Posterior vena cava (tissue), 2 donors: Measurements from ENCODE around the gene ACTBL2. TPM values are rescaled to one million over a fixed set of nuclear protein-coding genes. Genes with fewer than 3 reads are reported as not detected.

Source experiments
- DNase-seq: peaks from one replicate; pipeline ENCODE4 v3.0.0-alpha.2; 2020; ENCODE audit warnings: low spot score
- intact Hi-C, 2 donors: fragments of 100-400 bp; cut with DNase I; formaldehyde crosslinking; loops; one replicate each; pipeline versions ENCODE4 v1.14.1 to v1.14.2; 2022 to 2023
- total RNA-seq, 2 donors: library from RNA; stranded (reverse); fragmentation: NEBNext Ultra II Directional; extraction: Animal tissue kit (Norgen Biotek cat#: 25700); gene quantifications; one replicate each; pipeline ENCODE4 v1.2.1, GENCODE V29; 2021
- donor health status: DM: yes; HTN: yes; CAD: no.
- donor health status: DM: yes; HTN: yes; CAD: no.

Gene ACTBL2
- total RNA-seq, 2 donors from 2014 or later = not detected

DNA sequence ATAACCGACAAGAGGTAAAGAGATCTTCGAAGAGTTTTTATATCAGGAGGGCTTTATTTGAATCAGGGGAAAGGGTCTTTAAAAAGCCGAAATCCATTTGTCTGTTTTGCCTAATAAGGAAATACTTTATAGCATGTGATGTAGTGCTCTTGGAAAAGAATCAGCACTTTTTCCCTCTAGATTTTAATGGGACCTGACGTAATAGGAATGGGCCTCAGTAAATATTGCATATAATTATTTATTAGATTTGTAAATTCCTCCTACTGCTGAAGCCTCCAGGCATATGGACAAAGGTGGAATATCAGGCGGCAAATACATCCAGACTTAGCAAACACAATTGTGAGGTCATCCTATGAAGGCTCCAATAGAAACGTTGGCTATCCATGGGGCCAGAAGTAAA is 50.9 kb downstream of the ACTBL2 start:
- intact Hi-C loops = no loop called here
- DNase-seq = no peak
